ENCODE data around the gene NADK2. TPM values are rescaled to one million over a fixed set of nuclear protein-coding genes. Genes with fewer than 3 reads are reported as not detected.

The NADK2 gene
- total RNA-seq, 2 donors from 2014 or later = 23.4 to 30.1 TPM

- TF ChIP-seq POLR2A (IDR thresholded peaks at IDR 0.05) (no peak), CTCF (IDR thresholded peaks at IDR 0.05) (no peak)
Measured at GRCh38 chr5:36173426-36173825, 68.3 kb downstream of the NADK2 start.

GRCh38 chr5:36172599-36172998, 69.1 kb downstream of the NADK2 start:
- no peak overlapping the region for H3K4me3 ChIP-seq
- H3K4me1 ChIP-seq = no peaks in the 10 kb centered on the region
- H3K9me3 ChIP-seq = no peaks in the 10 kb centered on the region
- 16 to 21% methylated on average over 1 of the region's 1 CpG for WGBS, 2 donors
- DNase-seq (no peak), ATAC-seq (no peak)
- TF ChIP-seq CTCF (IDR thresholded peaks at IDR 0.05) (no peak), POLR2A (IDR thresholded peaks at IDR 0.05) (no peak)
- peaks cover 0 to 5% of the 10 kb centered on the region in 2 donors for H3K36me3 ChIP-seq (replicated peaks in 1 of 2; ENCODE audit: insufficient read depth in 1 of 2, low read depth in 2 of 2)
- intact Hi-C loops (cut with DNase I) = no loop called here
- no peaks in the 10 kb centered on the region for H3K27me3 ChIP-seq
- H3K27ac ChIP-seq = no peak overlapping the region

More at GRCh38 chr5:36173426-36173825, 68.3 kb downstream of the NADK2 start:
- H3K4me3 ChIP-seq = no peak overlapping the region
- H3K9me3 ChIP-seq = no peaks in the 10 kb centered on the region
- H3K36me3 ChIP-seq (replicated peaks in 1 of 2; ENCODE audit: insufficient read depth in 1 of 2, low read depth in 2 of 2) = peaks cover 0 to 5% of the 10 kb centered on the region in 2 donors
- intact Hi-C loops (cut with DNase I) = no loop called here
- 72 to 84% methylated on average over 2 of the region's 2 CpGs for WGBS, 2 donors
- no peaks in the 10 kb centered on the region for H3K27me3 ChIP-seq
- DNase-seq = no peak
- H3K27ac ChIP-seq = no peak overlapping the region
- ATAC-seq = no peak
- no peaks in the 10 kb centered on the region for H3K4me1 ChIP-seq

GRCh38 chr5:36170832-36171424, 70.8 kb downstream of the NADK2 start:
- WGBS, 2 donors = 83 to 86% methylated on average over 5 of the region's 5 CpGs
- Histone ChIP-seq H3K27me3 (no peaks in the 10 kb centered on the region), H3K4me1 (no peaks in the 10 kb centered on the region), H3K4me3 (no peak overlapping the region), H3K27ac (no peak overlapping the region), H3K36me3 (replicated peaks in 1 of 2; ENCODE audit: insufficient read depth in 1 of 2, low read depth in 2 of 2) (peaks cover 0 to 7% of the 10 kb centered on the region in 2 donors), H3K9me3 (no peaks in the 10 kb centered on the region)
- intact Hi-C loops (cut with DNase I) = no loop called here
- TF ChIP-seq POLR2A (IDR thresholded peaks at IDR 0.05) (no peak), CTCF (IDR thresholded peaks at IDR 0.05) (no peak)
- no peak for ATAC-seq
- no peak for DNase-seq

GRCh38 chr5:36168737-36169136, 73.0 kb downstream of the NADK2 start:
- no peaks in the 10 kb centered on the region for H3K9me3 ChIP-seq
- no peak for TF ChIP-seq CTCF (IDR thresholded peaks at IDR 0.05)
- no peak for TF ChIP-seq POLR2A (IDR thresholded peaks at IDR 0.05)
- ATAC-seq (no peak), DNase-seq (no peak)
- peaks cover 0 to 9% of the 10 kb centered on the region in 2 donors for H3K36me3 ChIP-seq (replicated peaks in 1 of 2; ENCODE audit: insufficient read depth in 1 of 2, low read depth in 2 of 2)
- no peaks in the 10 kb centered on the region for H3K4me1 ChIP-seq
- no peaks in the 10 kb centered on the region for H3K27me3 ChIP-seq
- 78 to 95% methylated on average over 4 of the region's 4 CpGs for WGBS, 2 donors
- H3K27ac ChIP-seq = no peak overlapping the region
- H3K4me3 ChIP-seq = no peak overlapping the region
- intact Hi-C loops (cut with DNase I) = no loop called here

- H3K27ac ChIP-seq = no peak overlapping the region
- H3K27me3 ChIP-seq = no peaks in the 10 kb centered on the region
- no peak for TF ChIP-seq POLR2A (IDR thresholded peaks at IDR 0.05)
- no peak for TF ChIP-seq CTCF (IDR thresholded peaks at IDR 0.05)
- 84 to 95% methylated on average over 4 of the region's 4 CpGs for WGBS, 2 donors
- ATAC-seq (no peak), DNase-seq (no peak)
- intact Hi-C loops (cut with DNase I) = no loop called here
- H3K4me1 ChIP-seq = no peaks in the 10 kb centered on the region
- H3K4me3 ChIP-seq = no peak overlapping the region
- H3K36me3 ChIP-seq (replicated peaks in 1 of 2; ENCODE audit: insufficient read depth in 1 of 2, low read depth in 2 of 2) = peaks cover 0 to 6% of the 10 kb centered on the region in 2 donors
- H3K9me3 ChIP-seq = no peaks in the 10 kb centered on the region
Measured at GRCh38 chr5:36164461-36164860, 77.3 kb downstream of the NADK2 start.
